Measurements from ENCODE around the gene MTM1.

MTM1 gene

DNA sequence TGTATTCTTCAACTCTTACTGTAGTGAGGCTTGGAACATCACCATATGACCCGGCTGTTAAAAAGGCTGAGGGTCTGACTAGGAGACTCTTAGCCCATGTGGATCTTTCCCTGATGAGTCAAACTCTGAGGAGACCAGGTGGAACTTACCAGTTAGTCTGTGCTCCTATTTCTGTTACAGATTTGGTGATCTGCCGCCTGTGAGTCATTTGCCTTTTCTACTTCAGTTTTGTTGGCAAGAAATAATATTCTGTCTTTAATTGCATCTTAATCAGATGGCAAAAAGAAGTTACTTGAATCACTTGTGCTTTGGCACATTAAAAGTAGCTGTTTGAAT, 48.4 kb downstream of the MTM1 start:
- Histone ChIP-seq H3K27ac (ENCODE audit: extremely low read depth, low read depth, low read length) (no peak overlapping the region), H3K9me3 (ENCODE audit: control insufficient read depth, insufficient read depth, low read depth, low read length) (no peaks in the 10 kb centered on the region), H3K36me3 (ENCODE audit: control insufficient read depth in 2 of 2, insufficient read depth in 1 of 2, low read length in 2 of 2) (peaks cover 0 to 14% of the 10 kb centered on the region in 2 experiments; a peak in 1 of 3 replicates), H3K4me3 (ENCODE audit: low read depth, low read length) (no peak overlapping the region), H3K4me1 (ENCODE audit: control insufficient read depth, insufficient read depth, low read length) (no peaks in the 10 kb centered on the region)
- ChIA-PET CTCF (interaction anchor here (1.0 kb wide), 1 partner anchor 745 kb away, joined by 3 read pairs; no protein-coding TSS in a partner anchor), POLR2A (no interaction called here)
- TF ChIP-seq ZNF626 (tag by site-specific recombination; IDR thresholded peaks at IDR 0.05) (no peak), ZSCAN16 (tag by site-specific recombination; IDR thresholded peaks at IDR 0.05) (no peak), ZNF174 (tag by site-specific recombination; IDR thresholded peaks at IDR 0.05) (no peak), TRIM28 (IDR thresholded peaks at IDR 0.05; ENCODE audit: borderline replicate concordance, low read length) (no peak), ZNF37A (tag by site-specific recombination; IDR thresholded peaks at IDR 0.05) (no peak), ZSCAN23 (tag by site-specific recombination; IDR thresholded peaks at IDR 0.05) (no peak), ZNF155 (tag by site-specific recombination; IDR thresholded peaks at IDR 0.05) (no peak), OSR2 (tag by site-specific recombination; IDR thresholded peaks at IDR 0.05) (no peak)
- TF ChIP-seq, protein P1, sequence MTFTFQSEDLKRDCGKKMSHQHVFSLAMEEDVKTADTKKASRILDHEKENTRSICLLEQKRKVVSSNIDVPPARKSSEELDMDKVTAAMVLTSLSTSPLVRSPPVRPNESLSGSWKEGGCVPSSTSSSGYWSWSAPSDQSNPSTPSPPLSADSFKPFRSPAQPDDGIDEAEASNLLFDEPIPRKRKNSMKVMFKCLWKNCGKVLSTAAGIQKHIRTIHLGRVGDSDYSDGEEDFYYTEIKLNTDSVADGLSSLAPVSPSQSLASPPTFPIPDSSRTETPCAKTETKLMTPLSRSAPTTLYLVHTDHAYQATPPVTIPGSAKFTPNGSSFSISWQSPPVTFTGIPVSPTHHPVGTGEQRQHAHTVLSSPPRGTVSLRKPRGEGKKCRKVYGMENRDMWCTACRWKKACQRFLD (tag by site-specific recombination; IDR thresholded peaks at IDR 0.05): no peak
- TF ChIP-seq, protein P2, sequence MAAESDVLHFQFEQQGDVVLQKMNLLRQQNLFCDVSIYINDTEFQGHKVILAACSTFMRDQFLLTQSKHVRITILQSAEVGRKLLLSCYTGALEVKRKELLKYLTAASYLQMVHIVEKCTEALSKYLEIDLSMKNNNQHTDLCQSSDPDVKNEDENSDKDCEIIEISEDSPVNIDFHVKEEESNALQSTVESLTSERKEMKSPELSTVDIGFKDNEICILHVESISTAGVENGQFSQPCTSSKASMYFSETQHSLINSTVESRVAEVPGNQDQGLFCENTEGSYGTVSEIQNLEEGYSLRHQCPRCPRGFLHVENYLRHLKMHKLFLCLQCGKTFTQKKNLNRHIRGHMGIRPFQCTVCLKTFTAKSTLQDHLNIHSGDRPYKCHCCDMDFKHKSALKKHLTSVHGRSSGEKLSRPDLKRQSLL (tag by site-specific recombination; IDR thresholded peaks at IDR 0.05): no peak

DNA sequence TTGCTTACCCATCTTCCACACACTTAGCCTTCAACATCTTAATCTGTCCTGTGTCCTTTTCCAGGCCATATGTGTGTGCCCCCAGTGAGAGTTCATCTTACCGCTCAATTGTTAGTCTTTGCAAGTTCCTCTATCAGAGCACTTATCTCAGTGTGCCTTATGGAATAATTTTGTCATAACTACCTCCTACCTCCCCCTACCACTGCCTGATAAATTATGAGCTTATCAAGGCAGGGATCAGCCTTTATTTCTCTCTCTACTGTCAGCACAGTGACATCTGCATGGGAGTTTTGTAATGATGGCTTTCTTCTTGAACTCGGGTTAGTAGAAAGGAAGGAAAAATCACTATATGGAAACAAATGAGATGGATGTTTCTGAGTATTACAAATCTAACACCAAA, 53.2 kb downstream of the MTM1 start:
- no peak overlapping the region for H3K27ac ChIP-seq (ENCODE audit: extremely low read depth, low read depth, low read length)
- H3K36me3 ChIP-seq (ENCODE audit: control insufficient read depth in 2 of 2, insufficient read depth in 1 of 2, low read length in 2 of 2): peaks cover 0 to 4% of the 10 kb centered on the region in 2 experiments; a peak in 1 of 3 replicates
- no peaks in the 10 kb centered on the region for H3K4me1 ChIP-seq (ENCODE audit: control insufficient read depth, insufficient read depth, low read length)
- POLR2A ChIA-PET: no interaction called here
- no peak overlapping the region for H3K4me3 ChIP-seq (ENCODE audit: low read depth, low read length)
- CTCF ChIA-PET: no interaction called here
- H3K9me3 ChIP-seq (ENCODE audit: control insufficient read depth, insufficient read depth, low read depth, low read length): no peaks in the 10 kb centered on the region
- no peak for TF ChIP-seq ZNF266 (tag by site-specific recombination; IDR thresholded peaks at IDR 0.05; ENCODE audit: low read depth)
- no peak for TF ChIP-seq SALL2 (tag by site-specific recombination; IDR thresholded peaks at IDR 0.05; ENCODE audit: borderline replicate concordance)
- no peak for TF ChIP-seq ZNF335 (tag by site-specific recombination; conservative IDR thresholded peaks at IDR 0.05)
- TF ChIP-seq, protein P3, sequence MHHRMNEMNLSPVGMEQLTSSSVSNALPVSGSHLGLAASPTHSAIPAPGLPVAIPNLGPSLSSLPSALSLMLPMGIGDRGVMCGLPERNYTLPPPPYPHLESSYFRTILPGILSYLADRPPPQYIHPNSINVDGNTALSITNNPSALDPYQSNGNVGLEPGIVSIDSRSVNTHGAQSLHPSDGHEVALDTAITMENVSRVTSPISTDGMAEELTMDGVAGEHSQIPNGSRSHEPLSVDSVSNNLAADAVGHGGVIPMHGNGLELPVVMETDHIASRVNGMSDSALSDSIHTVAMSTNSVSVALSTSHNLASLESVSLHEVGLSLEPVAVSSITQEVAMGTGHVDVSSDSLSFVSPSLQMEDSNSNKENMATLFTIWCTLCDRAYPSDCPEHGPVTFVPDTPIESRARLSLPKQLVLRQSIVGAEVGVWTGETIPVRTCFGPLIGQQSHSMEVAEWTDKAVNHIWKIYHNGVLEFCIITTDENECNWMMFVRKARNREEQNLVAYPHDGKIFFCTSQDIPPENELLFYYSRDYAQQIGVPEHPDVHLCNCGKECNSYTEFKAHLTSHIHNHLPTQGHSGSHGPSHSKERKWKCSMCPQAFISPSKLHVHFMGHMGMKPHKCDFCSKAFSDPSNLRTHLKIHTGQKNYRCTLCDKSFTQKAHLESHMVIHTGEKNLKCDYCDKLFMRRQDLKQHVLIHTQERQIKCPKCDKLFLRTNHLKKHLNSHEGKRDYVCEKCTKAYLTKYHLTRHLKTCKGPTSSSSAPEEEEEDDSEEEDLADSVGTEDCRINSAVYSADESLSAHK (tag by site-specific recombination; IDR thresholded peaks at IDR 0.05): no peak
- no peak for TF ChIP-seq ZNF132 (tag by site-specific recombination; IDR thresholded peaks at IDR 0.05; ENCODE audit: borderline replicate concordance)
- no peak for TF ChIP-seq ZNF211 (tag by site-specific recombination; IDR thresholded peaks at IDR 0.05; ENCODE audit: low read depth)
- TF ChIP-seq, protein P4, sequence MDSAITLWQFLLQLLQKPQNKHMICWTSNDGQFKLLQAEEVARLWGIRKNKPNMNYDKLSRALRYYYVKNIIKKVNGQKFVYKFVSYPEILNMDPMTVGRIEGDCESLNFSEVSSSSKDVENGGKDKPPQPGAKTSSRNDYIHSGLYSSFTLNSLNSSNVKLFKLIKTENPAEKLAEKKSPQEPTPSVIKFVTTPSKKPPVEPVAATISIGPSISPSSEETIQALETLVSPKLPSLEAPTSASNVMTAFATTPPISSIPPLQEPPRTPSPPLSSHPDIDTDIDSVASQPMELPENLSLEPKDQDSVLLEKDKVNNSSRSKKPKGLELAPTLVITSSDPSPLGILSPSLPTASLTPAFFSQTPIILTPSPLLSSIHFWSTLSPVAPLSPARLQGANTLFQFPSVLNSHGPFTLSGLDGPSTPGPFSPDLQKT (IDR thresholded peaks at IDR 0.05; ENCODE audit: borderline replicate concordance, low read depth, low read length): no peak
- no peak for TF ChIP-seq ZNF416 (tag by site-specific recombination; IDR thresholded peaks at IDR 0.05)
- TF ChIP-seq, protein P5, sequence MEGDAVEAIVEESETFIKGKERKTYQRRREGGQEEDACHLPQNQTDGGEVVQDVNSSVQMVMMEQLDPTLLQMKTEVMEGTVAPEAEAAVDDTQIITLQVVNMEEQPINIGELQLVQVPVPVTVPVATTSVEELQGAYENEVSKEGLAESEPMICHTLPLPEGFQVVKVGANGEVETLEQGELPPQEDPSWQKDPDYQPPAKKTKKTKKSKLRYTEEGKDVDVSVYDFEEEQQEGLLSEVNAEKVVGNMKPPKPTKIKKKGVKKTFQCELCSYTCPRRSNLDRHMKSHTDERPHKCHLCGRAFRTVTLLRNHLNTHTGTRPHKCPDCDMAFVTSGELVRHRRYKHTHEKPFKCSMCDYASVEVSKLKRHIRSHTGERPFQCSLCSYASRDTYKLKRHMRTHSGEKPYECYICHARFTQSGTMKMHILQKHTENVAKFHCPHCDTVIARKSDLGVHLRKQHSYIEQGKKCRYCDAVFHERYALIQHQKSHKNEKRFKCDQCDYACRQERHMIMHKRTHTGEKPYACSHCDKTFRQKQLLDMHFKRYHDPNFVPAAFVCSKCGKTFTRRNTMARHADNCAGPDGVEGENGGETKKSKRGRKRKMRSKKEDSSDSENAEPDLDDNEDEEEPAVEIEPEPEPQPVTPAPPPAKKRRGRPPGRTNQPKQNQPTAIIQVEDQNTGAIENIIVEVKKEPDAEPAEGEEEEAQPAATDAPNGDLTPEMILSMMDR (tag by site-specific recombination; IDR thresholded peaks at IDR 0.05): no peak
- TF ChIP-seq FEZF1 (tag by site-specific recombination; IDR thresholded peaks at IDR 0.05): no peak
- TF ChIP-seq ZNF138 (tag by site-specific recombination; IDR thresholded peaks at IDR 0.05; ENCODE audit: borderline replicate concordance): no peak
- no peak for TF ChIP-seq ZXDB (tag by site-specific recombination; IDR thresholded peaks at IDR 0.05)
- TF ChIP-seq ZNF404 (tag by site-specific recombination; IDR thresholded peaks at IDR 0.05): no peak
- TF ChIP-seq ZBTB1 (tag by site-specific recombination; IDR thresholded peaks at IDR 0.05): no peak
- TF ChIP-seq, protein P6, sequence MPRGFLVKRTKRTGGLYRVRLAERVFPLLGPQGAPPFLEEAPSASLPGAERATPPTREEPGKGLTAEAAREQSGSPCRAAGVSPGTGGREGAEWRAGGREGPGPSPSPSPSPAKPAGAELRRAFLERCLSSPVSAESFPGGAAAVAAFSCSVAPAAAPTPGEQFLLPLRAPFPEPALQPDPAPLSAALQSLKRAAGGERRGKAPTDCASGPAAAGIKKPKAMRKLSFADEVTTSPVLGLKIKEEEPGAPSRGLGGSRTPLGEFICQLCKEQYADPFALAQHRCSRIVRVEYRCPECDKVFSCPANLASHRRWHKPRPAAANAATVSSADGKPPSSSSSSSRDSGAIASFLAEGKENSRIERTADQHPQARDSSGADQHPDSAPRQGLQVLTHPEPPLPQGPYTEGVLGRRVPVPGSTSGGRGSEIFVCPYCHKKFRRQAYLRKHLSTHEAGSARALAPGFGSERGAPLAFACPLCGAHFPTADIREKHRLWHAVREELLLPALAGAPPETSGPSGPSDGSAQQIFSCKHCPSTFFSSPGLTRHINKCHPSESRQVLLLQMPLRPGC (tag by site-specific recombination; IDR thresholded peaks at IDR 0.05): no peak
- TF ChIP-seq ZNF248 (tag by site-specific recombination; IDR thresholded peaks at IDR 0.05): no peak
- no peak for TF ChIP-seq ZNF529 (tag by site-specific recombination; IDR thresholded peaks at IDR 0.05; ENCODE audit: insufficient replicate concordance)
